Glomerular visceral epithelial cell (primary cell): ENCODE results near the gene RBM33.

Experiments
- DNase-seq: peaks from one replicate; pipeline ENCODE4 v3.0.0-alpha.2; 2016; ENCODE audit errors: extremely low spot score

RBM33 gene

DNA sequence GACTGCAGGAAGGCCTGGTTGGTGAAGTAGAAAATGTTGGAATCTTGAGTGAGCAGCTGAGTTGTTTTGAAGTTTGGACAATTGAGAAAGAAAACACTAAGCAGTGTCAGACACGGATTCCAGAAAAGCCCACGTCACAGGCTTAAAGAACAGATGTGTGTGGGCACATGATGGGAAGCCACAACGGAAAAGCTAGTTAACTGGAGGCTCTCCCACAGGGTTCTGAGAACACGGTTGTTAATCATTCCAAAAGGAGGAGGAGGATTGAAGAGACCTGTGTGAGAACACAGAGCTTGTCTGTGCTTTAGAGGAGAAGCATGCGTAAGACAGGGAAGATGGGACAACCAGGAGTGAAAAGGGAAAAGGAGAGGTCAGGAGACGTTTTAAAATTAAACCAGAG is 125.2 kb downstream of the RBM33 start:
- DNase-seq: no peak

DNA sequence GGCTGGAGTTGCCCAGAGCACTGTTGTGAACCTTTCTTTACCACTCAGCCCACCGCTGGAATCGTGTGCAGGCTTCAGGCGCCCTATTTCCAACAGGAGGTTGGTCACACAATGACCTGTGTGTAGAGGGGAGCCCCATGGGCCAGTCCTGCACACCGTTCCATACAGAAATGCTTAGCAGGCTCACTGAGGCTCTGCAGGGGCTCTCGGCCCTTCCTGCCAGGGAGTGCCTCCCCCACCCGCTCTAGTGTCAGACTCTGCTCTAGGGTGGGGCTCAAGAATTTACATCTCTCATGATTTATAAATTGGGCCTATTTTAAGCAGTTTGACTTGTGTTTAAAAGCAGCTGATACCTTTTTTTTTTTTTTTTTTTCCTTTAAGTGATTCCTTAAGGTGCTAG is 125.8 kb downstream of the RBM33 start:
- DNase-seq: no peak

DNA sequence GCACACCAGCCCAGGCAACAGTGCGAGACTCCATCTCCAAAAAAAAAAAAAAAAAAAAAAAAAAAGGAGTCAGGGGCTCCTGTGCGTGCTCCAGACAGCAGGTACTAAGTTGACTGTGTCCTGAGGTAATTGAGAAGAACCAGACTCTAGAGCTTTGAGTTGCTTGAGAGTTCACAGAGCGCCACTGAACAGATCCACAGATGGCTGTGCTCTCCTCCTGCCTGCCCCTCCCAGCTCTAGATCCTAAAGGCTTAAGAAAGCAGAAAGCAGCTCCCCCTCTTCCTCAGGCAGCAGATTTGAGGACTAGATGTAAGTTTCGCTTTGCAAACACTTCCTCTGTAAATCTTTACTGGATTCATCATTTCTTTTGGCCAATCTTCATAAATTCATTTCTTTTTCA is 129.1 kb downstream of the RBM33 start:
- DNase-seq: no peak

DNA sequence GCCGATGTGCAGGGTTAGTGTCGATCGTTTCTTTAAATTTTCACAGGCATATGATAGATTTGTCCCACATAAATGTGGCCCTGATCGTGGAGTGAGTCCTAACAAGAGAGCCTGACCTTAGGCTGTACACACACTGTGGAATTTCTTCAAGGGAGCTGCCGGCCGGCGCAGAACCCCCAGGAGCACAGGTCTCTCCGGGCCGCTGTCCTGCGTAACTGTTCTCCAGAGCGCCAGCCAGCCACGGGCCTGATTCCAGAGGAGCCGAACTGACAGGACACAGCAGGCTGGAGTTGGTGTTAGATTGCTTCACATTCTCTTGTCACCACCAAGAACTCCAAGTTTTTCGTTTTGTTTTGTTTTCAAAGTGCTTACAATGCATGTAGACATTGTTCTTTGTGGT is 130.5 kb downstream of the RBM33 start:
- no peak for DNase-seq

DNA sequence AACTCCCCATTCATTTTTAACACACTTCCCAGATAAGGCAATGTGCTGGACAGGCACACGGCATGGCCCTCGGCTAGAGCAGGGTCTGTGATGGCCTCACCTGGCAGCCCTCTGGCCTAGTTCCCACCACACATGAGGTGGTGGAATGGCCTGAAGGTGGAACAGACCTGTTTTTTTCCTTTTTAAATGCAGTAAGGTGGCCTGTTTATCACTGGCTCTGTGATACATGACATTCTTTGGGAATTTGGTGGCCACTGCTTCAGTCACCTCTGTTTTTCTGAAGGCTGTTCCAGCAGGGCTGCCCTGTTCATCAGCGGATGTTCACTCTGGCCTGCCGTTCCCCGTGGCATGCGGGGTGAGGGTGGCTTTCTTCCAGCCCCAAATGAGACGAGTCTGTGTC is 131.2 kb downstream of the RBM33 start:
- DNase-seq: no peak

DNA sequence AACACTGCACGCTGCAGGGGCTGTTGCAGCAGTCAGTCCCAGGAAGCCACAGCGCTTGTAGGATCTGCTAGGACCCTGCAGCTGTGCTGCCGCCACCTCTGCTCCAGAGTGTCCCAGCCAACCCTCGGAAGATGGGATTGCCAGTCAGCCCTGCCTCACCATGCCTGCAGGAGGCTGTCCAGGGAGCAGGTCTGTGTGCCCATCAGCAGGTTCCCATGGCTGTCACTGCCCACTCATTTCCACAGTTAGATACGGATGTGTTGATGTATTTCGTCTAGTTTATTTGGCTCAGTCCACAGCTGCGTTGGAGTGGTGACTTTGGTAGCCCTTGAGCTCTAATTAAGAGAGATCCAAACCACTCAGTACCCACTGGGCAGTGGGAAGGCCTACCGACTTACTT is 132.1 kb downstream of the RBM33 start:
- DNase-seq: no peak

DNA sequence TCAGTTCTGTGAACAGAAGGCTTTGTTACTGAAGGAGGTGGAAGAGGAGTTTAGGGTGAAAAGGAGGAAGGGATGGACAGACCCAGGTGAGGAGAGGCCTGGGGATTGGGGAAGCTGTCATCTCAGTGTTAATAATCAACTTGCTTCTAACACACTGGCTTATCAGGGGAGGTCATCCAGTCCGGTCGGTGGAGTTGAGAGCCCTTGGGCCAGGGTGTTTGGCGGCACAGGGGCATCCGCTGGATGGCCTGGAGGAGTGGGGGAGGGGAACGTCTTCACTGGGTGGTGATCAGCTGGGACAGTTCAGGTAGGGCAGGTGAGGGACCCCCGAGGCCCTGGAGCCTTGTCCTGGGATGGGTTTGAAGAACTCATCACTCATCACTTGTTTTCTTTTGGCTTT is 133.9 kb downstream of the RBM33 start:
- DNase-seq: no peak

DNA sequence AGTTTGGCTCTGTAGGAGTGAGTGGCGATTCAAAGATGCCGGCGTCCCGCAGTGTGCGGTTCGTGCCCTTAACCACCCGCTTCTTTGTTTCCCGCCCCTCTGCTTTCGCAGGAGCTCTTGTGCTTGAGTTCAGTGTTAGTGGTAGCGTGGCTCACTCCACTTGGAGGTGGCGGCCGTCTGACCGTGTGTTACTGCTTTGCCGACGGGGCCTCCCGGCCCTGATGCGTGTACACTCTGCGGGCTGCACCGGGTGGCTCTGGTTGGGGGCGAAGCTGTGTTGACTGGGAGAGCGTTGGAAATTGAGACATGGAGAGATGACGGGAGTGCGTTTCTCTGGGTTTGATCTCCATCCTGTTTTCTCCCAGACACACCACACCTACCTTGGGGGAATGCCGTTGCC is 136.4 kb downstream of the RBM33 start:
- DNase-seq: no peak

DNA sequence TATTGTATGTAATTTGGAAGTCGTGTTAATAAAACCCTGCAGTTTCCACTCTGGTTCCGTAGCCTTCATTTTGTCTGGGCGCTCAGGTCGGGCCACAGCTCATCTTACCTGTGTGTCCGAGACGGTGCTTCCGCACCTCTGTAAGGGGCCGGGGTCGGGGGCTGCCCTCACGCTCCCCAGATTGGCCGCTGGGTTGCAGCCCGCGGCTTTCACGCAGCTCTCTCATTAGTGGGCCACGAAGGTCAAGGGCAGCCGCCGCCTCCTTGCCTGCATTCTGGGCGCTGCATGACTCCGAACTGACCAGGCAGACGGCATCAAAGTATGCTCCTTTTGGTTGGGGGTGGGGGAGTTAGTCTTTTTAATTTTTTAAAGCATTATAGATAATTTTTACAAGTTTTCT is 137.0 kb downstream of the RBM33 start:
- DNase-seq: no peak

DNA sequence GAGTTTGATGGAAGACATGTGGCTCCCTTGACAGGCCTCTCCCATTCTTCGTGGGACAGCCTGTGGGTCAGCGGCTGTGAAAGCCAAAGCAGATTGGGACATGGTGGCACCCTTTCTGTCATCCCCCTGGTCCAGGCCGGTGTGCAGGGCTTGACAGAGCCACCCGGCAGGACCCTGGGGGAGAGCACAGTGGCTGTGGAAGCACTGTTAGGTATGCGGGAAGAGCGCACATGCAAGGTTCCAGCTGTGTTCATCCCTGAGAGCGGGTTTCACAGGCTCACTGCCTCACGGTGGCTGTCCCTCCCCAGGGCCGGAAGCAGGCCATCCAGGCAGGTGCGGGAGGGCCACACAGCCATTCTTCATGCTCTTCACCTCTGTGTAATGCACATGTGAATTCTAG is 138.0 kb downstream of the RBM33 start:
- no peak for DNase-seq

DNA sequence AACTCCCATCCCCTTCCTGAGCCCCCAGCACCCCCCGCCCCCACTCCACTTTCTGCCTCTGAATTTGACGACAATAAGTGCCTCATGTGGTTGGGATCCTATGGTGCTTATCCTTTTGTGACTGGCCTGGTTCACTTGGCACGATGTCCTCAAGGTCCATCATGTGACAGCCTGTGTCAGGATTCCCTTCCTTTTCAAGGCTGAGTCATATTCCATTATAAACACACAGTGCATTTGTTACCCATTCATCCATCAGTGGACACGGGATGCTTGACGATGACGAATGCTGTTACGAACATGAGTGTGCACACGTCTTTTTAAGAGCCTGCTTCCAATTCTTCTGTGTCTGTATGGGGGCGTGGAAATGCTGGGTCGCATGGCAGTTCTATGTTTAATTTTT is 141.1 kb downstream of the RBM33 start:
- DNase-seq: no peak

DNA sequence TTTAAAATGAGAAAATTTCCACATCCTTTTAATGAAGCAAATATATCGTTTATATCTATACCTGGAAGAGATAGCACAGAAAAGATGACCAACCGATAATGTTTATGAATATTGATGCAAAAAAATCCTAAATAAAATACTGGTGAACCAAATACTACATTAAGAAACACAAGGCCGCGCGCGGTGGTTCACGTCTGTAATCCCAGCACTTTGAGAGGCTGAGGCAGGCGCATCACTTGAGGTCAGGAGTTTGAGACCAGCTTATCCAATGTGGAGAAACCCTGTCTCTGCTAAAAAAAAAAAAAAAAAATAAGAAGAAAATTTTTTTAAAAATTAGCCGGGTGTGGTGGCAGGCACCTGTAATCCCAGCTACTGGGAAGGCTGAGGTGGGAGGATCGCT is 142.0 kb downstream of the RBM33 start:
- no peak for DNase-seq

DNA sequence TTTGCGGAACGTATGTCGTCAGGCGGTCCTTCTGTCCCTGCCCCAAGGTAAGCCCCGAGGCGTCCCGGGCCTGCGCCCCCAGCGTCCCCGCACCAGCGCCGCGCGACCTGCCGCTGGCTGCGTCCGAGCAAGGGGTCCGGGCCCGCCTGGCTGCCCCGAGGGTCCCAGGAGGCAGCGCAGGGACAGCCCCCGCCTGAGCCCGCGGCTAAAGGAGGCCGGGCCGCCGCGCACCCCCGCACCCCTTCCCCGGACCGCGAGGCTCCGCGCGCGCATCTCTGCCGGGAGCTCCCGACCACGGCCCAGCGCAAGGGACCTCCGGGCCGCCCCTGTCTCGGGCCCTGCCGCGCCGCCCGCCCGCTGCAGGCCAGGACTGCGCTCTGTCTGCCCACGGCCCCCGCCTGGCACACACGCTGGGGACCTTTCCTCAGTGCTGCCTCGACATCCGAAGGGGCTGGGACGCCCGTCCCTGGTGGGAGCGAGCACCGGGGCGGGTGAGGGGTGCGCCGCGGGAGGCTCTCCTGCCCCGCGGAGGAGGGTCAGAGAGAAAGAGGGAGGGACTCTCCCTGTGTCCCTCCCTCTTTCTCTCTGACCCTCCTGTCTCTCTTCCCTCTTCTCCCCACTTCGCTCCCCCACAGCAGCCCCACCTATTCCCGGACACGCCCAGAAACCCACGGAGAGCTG is 142.8 kb downstream of the RBM33 start:
- no peak for DNase-seq

DNA sequence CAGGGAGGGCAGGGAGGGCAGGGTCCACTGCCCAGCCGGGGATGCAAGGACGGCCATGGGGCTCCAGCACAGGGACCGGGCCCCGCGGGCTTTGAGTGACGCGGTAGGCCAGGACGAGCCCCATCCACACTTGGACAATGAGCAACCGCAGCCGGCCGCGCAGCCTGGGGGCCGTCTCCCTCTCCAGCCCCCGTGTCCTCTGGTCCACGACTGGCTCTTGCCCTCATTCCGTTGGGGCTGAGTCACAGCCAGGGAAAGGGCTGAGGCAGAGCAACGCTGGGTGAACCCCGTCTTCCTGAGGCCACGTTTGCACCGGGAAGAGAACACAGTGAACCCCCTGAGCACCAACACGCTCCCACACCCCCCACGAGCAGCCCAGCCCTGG is 144.1 kb downstream of the RBM33 start:
- DNase-seq: no peak

DNA sequence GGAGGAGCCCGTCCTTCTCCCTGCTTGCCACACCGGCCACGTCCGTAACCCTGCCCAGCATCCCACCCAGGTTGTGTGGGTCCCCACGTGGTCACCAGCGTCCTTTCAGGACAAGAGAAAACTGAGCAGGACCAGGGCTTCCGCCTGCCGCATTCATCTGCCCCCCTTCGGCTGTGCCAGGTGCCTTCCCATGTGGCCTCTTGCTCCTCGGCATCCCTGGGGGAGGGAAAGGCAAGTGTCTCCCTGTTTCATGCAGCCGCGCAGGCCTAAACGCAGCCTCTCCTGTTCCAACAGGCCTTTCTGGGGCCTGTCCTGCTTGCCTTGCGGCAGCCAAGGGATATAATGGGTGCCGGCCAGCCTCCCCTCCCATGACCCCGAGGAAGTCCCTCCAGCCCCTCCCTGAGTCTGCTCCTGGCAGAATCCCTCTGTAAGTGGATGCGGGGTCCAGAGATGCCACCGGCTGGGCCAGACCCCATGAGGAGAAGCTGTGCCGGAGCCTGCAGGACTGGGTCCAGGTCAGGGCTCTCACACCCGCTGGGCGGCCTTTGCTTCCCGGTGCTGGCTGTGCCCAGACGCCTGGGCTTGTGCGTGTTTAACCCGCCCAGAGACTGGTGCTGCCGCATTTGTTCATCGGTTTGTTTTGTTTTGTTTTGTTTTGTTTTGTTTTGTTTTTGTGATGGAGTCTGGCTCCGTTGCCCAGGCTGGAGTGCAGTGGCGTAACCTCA is 144.7 kb downstream of the RBM33 start:
- DNase-seq: no peak

DNA sequence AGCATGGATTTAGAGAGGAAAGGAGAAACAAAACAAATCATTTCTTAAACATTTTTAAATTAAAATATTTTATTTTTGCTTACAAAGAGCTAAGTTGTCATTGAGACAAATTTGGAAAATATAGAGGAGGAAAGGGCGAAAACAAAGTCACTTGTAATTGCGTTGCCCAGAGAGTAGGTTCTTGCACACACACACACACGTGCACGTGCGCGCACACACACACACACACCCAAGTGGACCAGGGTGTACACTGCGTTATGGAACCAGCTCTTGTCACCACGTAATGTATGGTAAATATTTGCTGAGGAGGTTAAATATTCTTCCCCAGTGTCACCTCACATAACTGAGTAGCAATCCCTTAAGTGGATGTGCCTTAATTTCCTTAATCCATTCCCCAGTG is 146.2 kb downstream of the RBM33 start:
- no peak for DNase-seq

DNA sequence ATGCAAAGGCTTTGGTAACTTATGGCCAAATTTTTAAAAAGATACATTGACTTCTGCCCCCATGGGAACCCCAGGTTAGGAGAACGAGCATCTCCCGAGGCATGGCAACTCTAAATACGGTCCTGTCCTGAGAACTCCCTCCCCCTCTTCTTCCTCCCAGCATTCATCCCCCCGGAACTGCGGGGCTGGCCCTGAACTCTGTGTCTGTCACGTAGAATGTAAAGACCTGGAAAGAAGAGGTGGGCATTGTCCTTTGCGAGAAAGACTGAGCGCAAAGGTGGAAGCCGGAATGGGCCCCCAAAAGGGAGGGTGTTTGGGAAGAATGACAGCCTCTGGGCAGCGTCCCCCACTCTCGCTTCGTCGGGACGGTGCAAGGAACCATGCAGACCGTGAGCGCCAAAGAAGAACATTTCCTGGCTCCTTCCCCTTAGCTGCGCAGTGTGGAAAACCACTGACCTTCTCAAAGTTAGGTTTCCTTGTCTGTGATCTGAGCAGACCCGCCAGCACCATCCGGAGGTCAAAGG is 146.8 kb downstream of the RBM33 start:
- no peak for DNase-seq

DNA sequence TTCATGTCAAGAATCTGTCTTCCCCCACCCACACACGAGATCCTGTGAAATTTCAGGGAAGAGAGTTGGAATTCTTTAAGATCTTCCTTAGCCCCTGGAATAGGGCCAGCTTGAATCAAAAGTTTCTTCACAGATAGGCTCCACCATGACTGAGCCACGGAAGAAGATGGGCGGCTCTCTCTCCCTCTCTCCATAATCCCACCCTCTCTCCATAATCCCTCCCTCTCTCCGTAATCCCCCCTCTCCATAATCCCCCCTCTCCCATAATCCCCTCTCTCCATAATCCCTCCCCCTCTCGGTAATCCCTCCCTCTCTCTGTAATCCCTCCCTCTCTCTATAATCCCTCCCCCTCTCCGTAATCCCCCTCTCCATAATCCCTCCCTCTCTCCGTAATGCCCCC is 147.4 kb downstream of the RBM33 start:
- no peak for DNase-seq

DNA sequence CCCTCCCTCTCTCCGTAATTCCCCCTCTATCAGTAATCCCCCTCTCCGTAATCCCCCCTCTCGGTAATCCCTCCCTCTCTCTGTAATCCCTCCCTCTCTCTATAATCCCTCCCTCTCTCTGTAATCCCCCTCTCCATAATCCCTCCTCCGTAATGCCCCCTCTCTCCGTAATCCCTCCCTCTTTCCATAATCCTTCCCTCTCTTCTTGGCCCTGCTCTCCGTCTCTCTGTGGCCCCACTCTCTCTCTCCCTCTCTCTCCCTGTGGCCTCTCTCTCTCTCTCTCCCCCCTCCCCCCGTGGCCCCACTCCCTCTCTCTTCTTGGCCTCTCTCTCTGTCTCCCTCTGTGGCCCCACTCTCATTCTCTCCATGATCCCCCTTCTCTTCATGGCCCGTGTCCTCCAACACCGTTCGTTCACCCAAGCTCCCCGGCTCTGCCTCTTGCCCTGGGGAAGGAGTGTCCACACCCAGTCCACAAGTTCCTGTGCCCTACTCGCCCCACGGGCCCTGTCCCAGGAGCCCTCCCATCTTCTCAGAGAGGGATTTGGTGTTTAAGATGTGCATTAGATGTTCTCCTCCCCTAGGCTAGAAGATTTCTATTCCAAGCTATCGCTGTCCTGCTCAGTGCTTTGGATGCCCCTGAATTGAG is 148.0 kb downstream of the RBM33 start:
- no peak for DNase-seq

DNA sequence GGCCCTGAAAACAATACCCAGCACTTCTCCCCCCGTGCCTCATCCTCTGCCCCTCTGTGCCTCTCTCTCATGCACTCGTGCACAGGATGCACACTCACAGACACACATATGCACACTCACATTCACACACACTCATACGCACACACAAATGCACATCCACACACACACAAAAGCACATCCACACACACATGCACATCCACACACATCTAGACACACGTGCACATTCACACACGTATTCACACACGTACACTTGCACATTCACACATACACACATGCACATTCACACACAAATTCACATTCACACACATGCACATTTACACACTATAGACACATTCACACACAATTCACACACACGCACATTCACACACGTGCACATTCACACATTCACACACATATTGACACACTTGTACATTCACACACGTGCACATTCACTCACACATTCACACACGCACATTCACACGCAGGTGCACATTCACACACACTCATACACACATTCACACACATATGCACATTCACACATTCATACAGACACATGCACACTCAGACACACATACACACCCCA is 148.6 kb downstream of the RBM33 start:
- DNase-seq: no peak

DNA sequence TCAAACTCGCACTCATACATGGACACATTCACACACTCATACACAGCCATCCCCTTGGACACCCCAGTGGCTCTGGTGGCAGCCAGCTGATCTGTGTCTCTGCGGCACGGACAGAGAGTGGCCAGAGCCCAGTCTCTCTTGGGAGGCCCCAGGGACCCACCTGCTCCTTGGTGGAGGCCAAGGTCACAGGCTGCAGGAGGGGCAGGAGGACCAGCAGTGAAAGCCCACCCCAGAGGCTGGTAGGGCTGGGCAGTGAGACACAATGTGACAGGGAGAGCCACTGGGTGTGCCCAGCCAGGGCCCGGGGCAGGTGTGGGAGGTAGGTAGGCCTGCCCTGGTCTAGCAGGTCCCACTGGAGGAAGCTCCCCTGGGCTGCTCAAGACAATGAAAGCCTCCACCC is 149.3 kb downstream of the RBM33 start:
- no peak for DNase-seq

DNA sequence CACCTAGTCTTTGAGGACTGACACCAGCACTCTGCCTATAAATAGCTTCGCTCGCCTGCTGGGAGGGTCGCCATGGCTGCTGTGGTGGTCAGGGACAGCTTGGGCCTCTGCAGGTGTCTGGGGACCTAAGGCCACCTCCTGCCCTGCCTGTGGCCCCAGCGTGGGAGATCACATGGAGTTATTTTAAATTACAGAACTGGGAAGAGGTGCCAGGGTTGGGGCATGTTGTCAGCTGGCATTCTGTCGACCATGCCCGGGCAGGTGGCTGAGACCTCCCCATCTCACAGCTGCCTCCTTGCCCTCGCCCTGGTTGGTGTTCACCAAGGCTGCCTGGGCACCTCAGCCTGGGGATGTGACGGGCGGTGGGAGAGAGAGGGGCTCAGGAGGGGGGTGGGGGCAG is 149.7 kb downstream of the RBM33 start:
- DNase-seq: no peak

DNA sequence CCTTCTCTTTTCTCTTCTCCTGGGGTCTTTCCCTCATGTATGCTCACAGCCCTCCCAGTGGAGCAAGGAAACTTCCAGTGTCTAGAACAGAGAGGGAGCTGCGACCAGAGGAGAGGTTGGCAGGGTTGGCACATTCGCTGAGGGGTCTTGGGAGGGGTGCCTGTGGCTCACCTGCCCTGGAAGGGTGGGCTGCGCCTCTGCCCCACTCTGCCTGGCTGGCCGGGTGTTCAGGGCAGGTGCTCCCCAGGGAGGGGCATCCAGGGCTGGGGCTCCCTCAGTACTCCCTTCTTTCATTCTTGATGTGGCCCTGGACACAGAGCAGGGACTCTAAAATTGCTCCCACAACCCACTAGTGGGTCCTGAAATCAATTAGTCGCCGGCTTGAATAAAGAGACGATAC is 150.9 kb downstream of the RBM33 start:
- no peak for DNase-seq
